Activated CD8-positive, alpha-beta memory T cell treated with anti-CD3 and anti-CD28 coated beads, Interleukin-2, amount 10 ng/mL, durations not matched to agents 7 days and 5 days (primary cell): Measurements from ENCODE around the gene PRAC1. TPM values are rescaled to one million over a fixed set of nuclear protein-coding genes. Genes with fewer than 3 reads are reported as not detected.

ENCODE experiments used
- ATAC-seq: fragments of 150-1000 bp; cut with Tn5 transposase; one replicate; pipeline ENCODE4 v1.10.0; 2021; ENCODE audit warnings: moderate library complexity
- CTCF ChIA-PET: fragments of 350-600 bp; sonication (Branson Sonifier 250); formaldehyde crosslinking; loops from one replicate; lab custom pipeline; 2021; ENCODE audit warnings: antibody characterized with exemption; lab: Charles Lee
- DNase-seq: peaks from one replicate; pipeline ENCODE4 v3.0.0-alpha.2; 2020
- H3K27ac Mint-ChIP-seq: one replicate; pipeline ENCODE4 v1.8.0; 2021; ENCODE audit warnings: mild to moderate bottlenecking, mixed read lengths
- H3K27me3 Mint-ChIP-seq: one replicate; pipeline ENCODE4 v1.8.0; 2021; ENCODE audit warnings: mixed read lengths
- H3K36me3 Mint-ChIP-seq: one replicate; pipeline ENCODE4 v1.8.0; 2021; ENCODE audit warnings: mild to moderate bottlenecking, mixed read lengths
- H3K4me1 Mint-ChIP-seq: one replicate; pipeline ENCODE4 v1.8.0; 2021; ENCODE audit warnings: mixed read lengths
- H3K4me3 Mint-ChIP-seq: one replicate; pipeline ENCODE4 v1.8.0; 2021; ENCODE audit warnings: mild to moderate bottlenecking, moderate library complexity, mixed read lengths
- H3K9me3 Mint-ChIP-seq: one replicate; pipeline ENCODE4 v1.8.0; 2022; ENCODE audit warnings: low read depth, mixed read lengths
- total RNA-seq, 2 experiments: library from RNA; stranded (reverse); gene quantifications; one replicate each; pipeline ENCODE4 v1.2.3, GENCODE V29; 2021

Gene PRAC1
- total RNA-seq, 2 experiments from 2014 or later, result not detected

GRCh38 chr17:48752399-48753288, 30.3 kb upstream of the PRAC1 start:
- ATAC-seq (no peak), DNase-seq (no peak)
- no peaks in the 10 kb centered on the region for H3K9me3 Mint-ChIP-seq
- peaks cover 90% of the 10 kb centered on the region for H3K27me3 Mint-ChIP-seq
- CTCF ChIA-PET, result interaction anchor here (1.2 to 2.0 kb wide), 3 partner anchors 28 to 81 kb away, joined by 3 to 17 read pairs (median 3); no protein-coding TSS in a partner anchor
- no peaks in the 10 kb centered on the region for H3K4me1 Mint-ChIP-seq
- H3K27ac Mint-ChIP-seq, result no peak overlapping the region
- H3K4me3 Mint-ChIP-seq, result no peak overlapping the region
- no peaks in the 10 kb centered on the region for H3K36me3 Mint-ChIP-seq

- Mint-ChIP-seq H3K4me1 (no peaks in the 10 kb centered on the region), H3K9me3 (no peaks in the 10 kb centered on the region), H3K4me3 (no peak overlapping the region), H3K27ac (no peak overlapping the region), H3K27me3 (peaks cover 91% of the 10 kb centered on the region), H3K36me3 (no peaks in the 10 kb centered on the region)
- DNase-seq, result no peak
- CTCF ChIA-PET, result interaction anchor here (1.1 to 3.2 kb wide), 6 partner anchors 25 to 281 kb away, joined by 3 to 20 read pairs (median 6); partner anchors contain the start of gene HOXB13
- ATAC-seq, result no peak
Measured at GRCh38 chr17:48751733-48752398, 29.5 kb upstream of the PRAC1 start.

- CTCF ChIA-PET, result interaction anchor here (0.7 to 3.2 kb wide), 10 partner anchors 24 to 281 kb away, joined by 3 to 20 read pairs (median 4); partner anchors contain the start of genes HOXB13 and PRAC1
- no peak overlapping the region for H3K4me3 Mint-ChIP-seq
- no peak for DNase-seq
- no peak for ATAC-seq
- H3K27ac Mint-ChIP-seq, result no peak overlapping the region
- peaks cover 1% of the 10 kb centered on the region for H3K4me1 Mint-ChIP-seq
- no peaks in the 10 kb centered on the region for H3K9me3 Mint-ChIP-seq
- H3K36me3 Mint-ChIP-seq, result no peaks in the 10 kb centered on the region
- H3K27me3 Mint-ChIP-seq, result peaks cover 92% of the 10 kb centered on the region
Measured at GRCh38 chr17:48751172-48751571, 28.9 kb upstream of the PRAC1 start.

- Mint-ChIP-seq H3K36me3 (no peaks in the 10 kb centered on the region), H3K4me1 (peaks cover 4% of the 10 kb centered on the region)
- CTCF ChIA-PET, result interaction anchor here (0.8 to 3.2 kb wide), 11 partner anchors 8 to 131 kb away, joined by 3 to 20 read pairs (median 4); partner anchors contain the start of genes HOXB13 and PRAC1
Measured at GRCh38 chr17:48749621-48750553, 27.6 kb upstream of the PRAC1 start.

DNA sequence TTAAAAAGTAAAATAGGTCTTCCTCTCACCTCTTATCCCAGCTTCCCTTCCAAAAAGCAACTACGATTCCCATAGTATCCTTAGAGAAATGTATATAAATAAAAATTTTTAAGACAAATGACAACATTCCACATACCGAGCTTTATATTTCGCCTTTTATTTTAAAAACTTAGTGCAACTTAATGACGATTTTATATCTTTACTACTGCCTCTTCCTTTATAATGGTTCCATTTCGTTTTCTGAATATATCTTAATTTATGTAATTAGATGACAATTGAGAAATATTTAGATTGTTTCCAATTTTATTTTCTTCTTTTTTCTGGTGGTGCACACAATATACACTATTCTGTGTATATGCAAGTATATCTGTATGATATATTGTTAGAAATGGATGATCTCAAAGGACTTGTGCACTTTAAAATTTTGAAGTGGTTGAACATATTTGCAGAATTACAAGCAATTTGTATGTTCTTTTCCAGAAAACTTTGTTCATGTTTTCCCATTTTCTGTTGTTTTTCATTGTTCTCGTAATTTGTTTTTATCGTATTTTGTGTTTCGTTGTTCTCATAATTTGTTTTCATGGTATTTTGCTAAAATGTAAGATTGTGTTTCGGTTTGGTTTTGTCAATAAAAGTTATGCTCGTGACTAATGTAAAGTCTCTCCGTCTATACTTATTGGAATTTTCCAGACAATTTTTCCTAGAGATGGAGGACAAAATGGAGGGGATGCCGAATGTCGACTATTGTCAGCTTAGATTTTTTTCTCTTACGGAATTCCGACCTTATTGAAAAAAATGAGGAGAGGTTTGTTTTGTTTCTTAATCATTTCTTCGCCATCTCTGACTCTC, 26.6 kb upstream of the PRAC1 start:
- Mint-ChIP-seq H3K27ac (no peak overlapping the region), H3K9me3 (no peaks in the 10 kb centered on the region), H3K4me3 (no peak overlapping the region), H3K36me3 (no peaks in the 10 kb centered on the region), H3K4me1 (peaks cover 4% of the 10 kb centered on the region), H3K27me3 (peaks cover 92% of the 10 kb centered on the region)
- CTCF ChIA-PET, result interaction anchor here (1.0 to 3.2 kb wide), 6 partner anchors 9 to 42 kb away, joined by 3 to 11 read pairs (median 6); partner anchors contain the start of gene HOXB13
- ATAC-seq, result no peak
- DNase-seq, result no peak

More at GRCh38 chr17:48749621-48750553, 27.6 kb upstream of the PRAC1 start:
- Mint-ChIP-seq H3K27ac (no peak overlapping the region), H3K4me3 (no peak overlapping the region), H3K27me3 (peaks cover 92% of the 10 kb centered on the region), H3K9me3 (no peaks in the 10 kb centered on the region)
- DNase-seq (no peak), ATAC-seq (no peak)

GRCh38 chr17:48747445-48748363, 25.4 kb upstream of the PRAC1 start:
- no peak overlapping the region for H3K4me3 Mint-ChIP-seq
- ATAC-seq, result no peak
- H3K27ac Mint-ChIP-seq, result no peak overlapping the region
- no peaks in the 10 kb centered on the region for H3K36me3 Mint-ChIP-seq
- no peak for DNase-seq
- peaks cover 92% of the 10 kb centered on the region for H3K27me3 Mint-ChIP-seq
- CTCF ChIA-PET, result interaction anchor here (2.4 to 2.9 kb wide), 2 partner anchors 10 to 23 kb away, joined by 8 to 11 read pairs; no protein-coding TSS in a partner anchor
- H3K4me1 Mint-ChIP-seq, result peaks cover 4% of the 10 kb centered on the region
- H3K9me3 Mint-ChIP-seq, result no peaks in the 10 kb centered on the region

- H3K27ac Mint-ChIP-seq, result no peak overlapping the region
- no peaks in the 10 kb centered on the region for H3K9me3 Mint-ChIP-seq
- no peak for ATAC-seq
- H3K4me1 Mint-ChIP-seq, result peaks cover 4% of the 10 kb centered on the region
- H3K4me3 Mint-ChIP-seq, result no peak overlapping the region
- CTCF ChIA-PET, result interaction anchor here (2.0 to 2.9 kb wide), 2 partner anchors 22 to 132 kb away, joined by 6 to 11 read pairs; no protein-coding TSS in a partner anchor
- DNase-seq, result no peak
- no peaks in the 10 kb centered on the region for H3K36me3 Mint-ChIP-seq
- H3K27me3 Mint-ChIP-seq, result peaks cover 92% of the 10 kb centered on the region
Measured at GRCh38 chr17:48746916-48747444, 24.7 kb upstream of the PRAC1 start.

- H3K36me3 Mint-ChIP-seq, result no peaks in the 10 kb centered on the region
- no peaks in the 10 kb centered on the region for H3K9me3 Mint-ChIP-seq
- no peak overlapping the region for H3K4me3 Mint-ChIP-seq
- H3K4me1 Mint-ChIP-seq, result peaks cover 4% of the 10 kb centered on the region
- peaks cover 92% of the 10 kb centered on the region for H3K27me3 Mint-ChIP-seq
- CTCF ChIA-PET, result interaction anchor here (0.8 to 4.7 kb wide), 8 partner anchors 8 to 140 kb away, joined by 3 to 37 read pairs (median 6); partner anchors contain the start of genes HOXB13, PRAC1 and PRAC2
- ATAC-seq (no peak), DNase-seq (no peak)
- H3K27ac Mint-ChIP-seq, result no peak overlapping the region
Measured at GRCh38 chr17:48745381-48746275, 23.3 kb upstream of the PRAC1 start.

DNA sequence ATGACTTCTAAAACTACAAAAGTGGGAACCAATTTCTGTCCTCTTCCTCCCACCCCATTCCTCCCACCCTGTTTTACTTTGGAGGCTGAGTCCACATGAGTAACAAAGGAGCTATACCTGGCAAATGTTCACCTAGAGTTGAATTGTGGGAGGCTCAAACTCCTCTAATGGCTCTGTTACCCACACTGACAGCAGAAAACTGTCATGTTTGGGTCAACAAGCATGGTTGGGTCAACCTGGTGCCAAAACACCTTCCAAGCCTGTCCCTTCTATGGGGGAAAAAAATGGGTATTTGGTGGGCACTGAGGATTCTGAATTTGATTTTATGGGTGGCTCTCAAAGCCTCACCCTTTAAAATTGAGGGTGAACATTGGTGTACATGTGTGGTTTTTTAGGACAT, 18.2 kb upstream of the PRAC1 start:
- peaks cover 98% of the 10 kb centered on the region for H3K27me3 Mint-ChIP-seq
- no peak overlapping the region for H3K4me3 Mint-ChIP-seq
- peaks cover 6% of the 10 kb centered on the region for H3K4me1 Mint-ChIP-seq
- H3K9me3 Mint-ChIP-seq, result no peaks in the 10 kb centered on the region
- H3K36me3 Mint-ChIP-seq, result no peaks in the 10 kb centered on the region
- ATAC-seq, result no peak
- no peak overlapping the region for H3K27ac Mint-ChIP-seq
- CTCF ChIA-PET, result no interaction called here
- DNase-seq, result no peak
